NCI-H2227 (cell line): Measurements from ENCODE around the gene MEIKIN.
"Not testable (repeated sequence)": the region's sequence is repeated elsewhere in the genome, so short reads cannot be mapped to it uniquely, and the experiment has no call there.

ENCODE experiments used
- DNase-seq: peaks from one replicate; lab custom pipeline; 2025; ENCODE audit not compliant: unreplicated experiment; lab: John Stamatoyannopoulos, UW

MEIKIN gene

GRCh38 chr5:131814990-131815389 lies 130.5 kb downstream of the MEIKIN start:
- DNase-seq = no peak

- DNase-seq = peak; percentile 11
Observed at GRCh38 chr5:131812371-131813160, 132.9 kb downstream of the MEIKIN start.

GRCh38 chr5:131810510-131811249 lies 134.8 kb downstream of the MEIKIN start:
- no peak for DNase-seq

DNA sequence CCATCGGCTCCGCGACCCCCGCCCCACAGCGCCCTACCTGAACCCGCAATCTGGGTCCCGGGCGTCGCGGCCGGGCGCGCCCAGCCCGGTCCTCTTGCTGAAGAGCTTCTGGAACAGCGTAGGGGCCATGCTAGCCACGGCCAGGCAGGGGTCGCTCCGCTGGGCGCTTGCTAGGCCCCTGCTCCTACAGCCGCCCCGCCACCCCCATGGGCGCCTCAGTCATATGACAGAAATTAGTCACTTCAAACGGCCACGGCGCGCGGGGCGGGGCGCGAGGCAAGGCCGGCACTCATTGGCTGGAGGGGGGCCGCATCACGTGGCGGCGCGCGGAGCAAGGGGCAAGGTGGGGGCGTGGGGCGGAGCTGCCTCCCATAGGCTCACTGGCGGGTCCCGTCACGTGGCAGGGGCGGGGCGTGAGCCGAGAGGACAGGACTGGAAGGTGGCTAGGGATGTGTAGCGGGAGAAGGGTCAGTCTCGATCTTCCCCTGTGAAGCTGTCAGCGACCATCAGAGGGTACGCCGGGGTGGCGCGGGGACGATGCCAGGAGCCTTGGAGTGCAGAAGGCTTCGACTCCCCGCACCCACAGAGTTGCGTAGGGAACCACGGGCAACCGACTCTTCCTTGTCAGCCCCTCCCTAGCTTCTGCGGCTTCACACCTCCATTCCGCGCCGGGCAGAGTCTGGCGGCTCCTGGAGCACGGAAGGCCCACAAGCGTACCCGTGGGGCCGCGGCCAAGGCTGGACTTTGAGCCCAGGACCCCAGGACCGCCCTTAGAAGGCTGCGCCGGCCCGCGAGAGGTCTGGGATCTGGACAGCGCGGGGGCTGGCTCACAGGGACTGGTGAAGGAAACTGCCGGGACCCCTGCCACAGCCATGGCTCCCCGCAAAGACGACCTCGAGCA lies 148.4 kb downstream of the MEIKIN start, which contains the start of gene FNIP1:
FNIP1 (minus strand) TSS at position 225 of the 901 bp plus-strand sequence; CDS start at position 129, 96 bp downstream.
- peak; percentile 96 for DNase-seq

GRCh38 chr5:131795879-131796792 lies 149.3 kb downstream of the MEIKIN start:
- DNase-seq = peak; percentile 47

DNA sequence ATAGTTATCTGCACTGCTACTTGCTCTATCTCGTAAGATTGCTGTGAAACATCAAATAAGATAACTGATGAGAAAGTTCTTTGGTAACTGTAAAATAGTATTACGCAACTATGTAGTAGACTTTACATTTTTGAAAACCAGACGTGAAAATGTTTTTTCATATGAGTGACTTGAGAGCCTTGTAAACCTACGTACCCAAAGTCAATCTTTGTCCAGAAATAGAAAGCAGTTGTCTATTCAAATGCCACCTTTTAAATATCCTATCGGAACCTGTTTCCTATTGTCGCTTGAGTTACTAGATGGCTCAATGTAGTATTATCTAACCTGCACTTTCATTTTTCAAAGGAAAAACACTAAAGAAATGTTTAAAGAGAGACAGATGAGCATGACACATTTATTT lies 150.2 kb downstream of the MEIKIN start:
- no peak for DNase-seq

- DNase-seq = no peak
Observed at GRCh38 chr5:131794586-131794985, 150.9 kb downstream of the MEIKIN start.

- no peak for DNase-seq
Observed at GRCh38 chr5:131792896-131793295, 152.6 kb downstream of the MEIKIN start.

GRCh38 chr5:131791866-131792265 lies 153.6 kb downstream of the MEIKIN start:
- DNase-seq = no peak

GRCh38 chr5:131790550-131790949 lies 154.9 kb downstream of the MEIKIN start:
- DNase-seq = no peak

- DNase-seq = no peak
Observed at GRCh38 chr5:131789765-131790164, 155.7 kb downstream of the MEIKIN start.

- DNase-seq = no peak
Observed at GRCh38 chr5:131787736-131788135, 157.7 kb downstream of the MEIKIN start.

GRCh38 chr5:131786900-131787692 lies 158.4 kb downstream of the MEIKIN start:
- no peak for DNase-seq

- DNase-seq = no peak
Observed at GRCh38 chr5:131786036-131786435, 159.4 kb downstream of the MEIKIN start.

DNA sequence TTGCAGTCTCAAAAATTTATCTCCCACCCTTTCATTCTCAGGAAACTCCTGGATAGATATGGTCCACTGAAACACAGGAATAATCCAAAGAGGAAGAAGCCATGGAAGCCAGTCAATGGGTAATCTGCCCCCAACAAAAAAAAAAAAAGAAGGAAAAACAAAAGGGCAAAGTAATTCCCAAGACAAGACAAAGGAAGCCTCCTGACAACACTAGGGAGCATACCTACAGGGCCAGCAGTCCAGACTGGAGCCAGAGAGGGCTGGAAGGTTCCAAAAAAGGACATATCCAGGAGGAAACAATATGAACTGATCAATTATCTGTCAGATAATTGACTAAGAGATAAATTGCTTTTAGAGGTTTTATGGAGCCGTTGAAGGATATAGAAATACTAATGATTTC lies 161.6 kb downstream of the MEIKIN start:
- no peak for DNase-seq

DNA sequence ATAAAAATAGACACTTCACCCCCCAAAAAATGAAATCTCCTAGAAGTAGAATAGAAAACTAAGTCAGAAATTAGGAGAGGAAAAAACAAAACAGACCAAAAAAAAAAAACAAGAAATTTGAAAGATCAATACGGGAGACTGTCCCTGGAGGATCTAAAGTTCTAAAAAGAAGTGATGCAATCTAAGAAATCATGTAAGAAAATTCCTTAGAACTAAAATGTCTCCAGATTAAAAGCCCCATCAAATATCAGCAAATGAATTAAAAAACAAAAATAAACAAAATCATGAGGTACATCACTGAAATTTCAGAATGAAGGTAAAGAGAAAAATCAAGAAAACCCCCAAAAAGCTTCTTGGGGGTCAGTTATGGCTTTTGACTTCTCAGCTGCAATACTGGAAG lies 162.1 kb downstream of the MEIKIN start:
- DNase-seq = no peak

DNA sequence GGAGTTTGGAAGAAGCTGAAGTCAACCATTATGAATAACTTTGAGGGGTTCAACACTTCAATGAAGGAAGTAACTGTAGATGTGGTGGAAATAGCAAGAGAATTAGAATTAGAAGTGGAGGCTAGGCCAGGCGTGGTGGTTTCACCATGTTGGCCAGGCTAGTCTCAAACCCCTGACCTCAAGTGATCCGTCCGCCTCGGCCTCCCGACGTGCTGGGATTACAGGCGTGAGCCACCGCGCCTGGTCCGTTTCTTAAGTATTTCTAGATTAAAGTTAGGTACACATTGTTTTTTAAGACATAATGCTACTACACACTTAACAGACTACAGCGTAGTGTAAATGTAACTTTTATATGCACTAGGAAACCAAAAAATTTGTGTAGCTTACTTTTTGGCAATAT lies 162.7 kb downstream of the MEIKIN start:
- DNase-seq = no peak

DNA sequence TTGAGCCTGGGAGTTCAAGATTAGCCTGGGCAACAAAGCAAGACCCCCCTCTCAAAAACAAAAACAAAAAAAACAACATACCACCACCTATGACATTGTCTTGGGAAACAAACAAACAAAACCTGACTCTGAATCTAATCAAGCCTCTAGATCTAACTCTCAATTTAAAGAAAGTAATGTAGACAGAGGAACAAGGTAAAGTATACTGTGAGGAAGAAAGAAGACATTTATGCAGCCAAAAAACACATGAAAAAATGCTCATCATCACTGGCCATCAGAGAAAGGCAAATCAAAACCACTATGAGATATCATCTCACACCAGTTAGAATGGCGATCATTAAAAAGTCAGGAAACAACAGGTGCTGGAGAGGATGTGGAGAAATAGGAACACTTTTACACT lies 167.3 kb downstream of the MEIKIN start:
- not testable (repeated sequence) for DNase-seq

DNA sequence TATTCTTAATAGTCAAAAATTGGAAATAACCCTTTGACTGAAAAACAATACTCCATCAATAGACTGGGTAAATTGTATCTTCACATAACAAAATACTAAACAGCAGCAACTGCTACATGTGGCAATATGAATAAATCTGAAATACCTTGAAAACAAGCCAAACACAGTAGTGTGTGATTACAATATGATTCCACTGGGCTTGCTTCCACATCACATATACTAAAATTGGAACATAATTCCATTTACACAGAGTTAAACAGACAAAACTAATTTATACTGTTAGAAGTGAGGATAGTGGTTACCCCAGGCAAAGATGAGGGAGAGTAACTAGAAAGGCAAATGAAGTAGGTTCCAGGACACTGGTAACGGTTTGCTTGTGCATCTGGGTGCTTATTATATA lies 169.0 kb downstream of the MEIKIN start:
- DNase-seq = no peak
